GM12872 (cell line): Measurements from ENCODE around the gene SH3TC1.

Experiments
- CTCF ChIP-seq: IDR thresholded peaks from 3 replicates; pipeline ENCODE4 v1.5.1; 2011; ENCODE audit warnings: low read depth, mild to moderate bottlenecking, low read length, moderate library complexity; ENCODE audit not compliant: insufficient read depth

SH3TC1 gene

GRCh38 chr4:8290701-8290970 is 91.5 kb downstream of the SH3TC1 start:
- TF ChIP-seq CTCF, result no peak
